Trophoblast cell (in vitro differentiated cells and primary cell): ENCODE data around the gene HOXD1.
A peak's percentile ranks its signal among the peaks of the same experiment; 100 is the strongest.

Experiments used
- DNase-seq, 2 donors: peaks; one replicate each; pipeline ENCODE4 v3.0.0-alpha.2; 2016
- H2AFZ ChIP-seq: 2 replicates; pipeline ENCODE4 v1.6.1; 2013; ENCODE audit warnings: low read length, moderate library complexity, mild to moderate bottlenecking; ENCODE audit not compliant: insufficient read depth, poor library complexity
- H2AK5ac ChIP-seq: 2 replicates; pipeline ENCODE4 v1.6.1; 2013; ENCODE audit warnings: mild to moderate bottlenecking, low read length
- H2BK120ac ChIP-seq: 2 replicates; pipeline ENCODE4 v1.6.1; 2013; ENCODE audit warnings: low read length, mild to moderate bottlenecking, moderate library complexity; ENCODE audit not compliant: insufficient read depth, poor library complexity
- H2BK12ac ChIP-seq: 2 replicates; pipeline ENCODE4 v1.6.1; 2013; ENCODE audit warnings: mild to moderate bottlenecking, low read length, moderate library complexity
- H2BK5ac ChIP-seq: 2 replicates; pipeline ENCODE4 v1.6.1; 2013; ENCODE audit warnings: low read length, low read depth, moderate library complexity, mild to moderate bottlenecking; ENCODE audit not compliant: poor library complexity
- H3K14ac ChIP-seq: 2 replicates; pipeline ENCODE4 v1.6.1; 2013; ENCODE audit warnings: mild to moderate bottlenecking, low read length
- H3K18ac ChIP-seq: 2 replicates; pipeline ENCODE4 v1.6.1; 2013; ENCODE audit warnings: mild to moderate bottlenecking, low read length
- H3K23ac ChIP-seq: 2 replicates; pipeline ENCODE4 v1.6.1; 2013; ENCODE audit warnings: low read length
- H3K27ac ChIP-seq: 2 replicates; pipeline ENCODE4 v1.5.1; 2013; ENCODE audit warnings: low read depth, mild to moderate bottlenecking, inconsistent platforms, low read length, moderate library complexity
- H3K27me3 ChIP-seq: 2 replicates; pipeline ENCODE4 v1.6.1; 2013; ENCODE audit warnings: inconsistent platforms, mild to moderate bottlenecking, low read length, moderate library complexity; ENCODE audit not compliant: insufficient read depth
- H3K36me3 ChIP-seq, 2 experiments: 1 replicate in 1 of 2; 2 replicates in 1 of 2; pipeline ENCODE4 v1.6.1; 2013; ENCODE audit warnings: low read length in 2 of 2, mild to moderate bottlenecking in 2 of 2, moderate library complexity in 1 of 2; ENCODE audit not compliant: insufficient read depth in 2 of 2, control insufficient read depth in 1 of 2
- H3K4ac ChIP-seq: 2 replicates; pipeline ENCODE4 v1.6.1; 2013; ENCODE audit warnings: low read depth, mild to moderate bottlenecking, low read length, moderate library complexity
- H3K4me1 ChIP-seq, 2 experiments: 1 replicate in 1 of 2; 2 replicates in 1 of 2; pipeline ENCODE4 v1.6.1; 2013; ENCODE audit warnings: low read length in 2 of 2, mild to moderate bottlenecking in 2 of 2, moderate library complexity in 1 of 2; ENCODE audit not compliant: insufficient read depth in 2 of 2, control insufficient read depth in 1 of 2
- H3K4me2 ChIP-seq: 2 replicates; pipeline ENCODE4 v1.6.1; 2013; ENCODE audit warnings: inconsistent platforms, mild to moderate bottlenecking, low read length, moderate library complexity
- H3K4me3 ChIP-seq: 2 replicates; pipeline ENCODE4 v1.5.1; 2013; ENCODE audit warnings: mild to moderate bottlenecking, low read depth, low read length, inconsistent platforms
- H3K79me1 ChIP-seq: one replicate; pipeline ENCODE4 v1.6.1; 2013; ENCODE audit warnings: low read length
- H3K79me2 ChIP-seq: 2 replicates; pipeline ENCODE4 v1.6.1; 2013; ENCODE audit warnings: low read length, mild to moderate bottlenecking; ENCODE audit not compliant: control insufficient read depth, insufficient read depth, poor library complexity
- H3K9ac ChIP-seq: 2 replicates; pipeline ENCODE4 v1.6.1; 2013; ENCODE audit warnings: mild to moderate bottlenecking, low read length
- H3K9me3 ChIP-seq: 2 replicates; pipeline ENCODE4 v1.6.1; 2013; ENCODE audit warnings: low read depth, mild to moderate bottlenecking, control low read depth, inconsistent platforms, low read length; ENCODE audit not compliant: insufficient read depth
- H4K12ac ChIP-seq: 2 replicates; pipeline ENCODE4 v1.6.1; 2013; ENCODE audit warnings: low read depth, mild to moderate bottlenecking, low read length, moderate library complexity
- H4K8ac ChIP-seq: 2 replicates; pipeline ENCODE4 v1.6.1; 2013; ENCODE audit warnings: low read depth, mild to moderate bottlenecking, low read length, moderate library complexity
- H4K91ac ChIP-seq: one replicate; pipeline ENCODE4 v1.6.1; 2013; ENCODE audit warnings: low read depth, mild to moderate bottlenecking, low read length, moderate library complexity
- WGBS: extraction: QIAGEN DNeasy Blood & Tissue Kit; methylation state at CpG from one replicate; pipeline ENCODE4 v1.1.7; 2013; ENCODE audit warnings: missing lambda C conversion rate; ENCODE audit not compliant: insufficient read length, insufficient coverage; ENCODE audit errors: extremely low coverage; 5-methylcytosine and 5-hydroxymethylcytosine counted together

Gene HOXD1

GRCh38 chr2:176159663-176160250, 28.7 kb upstream of the HOXD1 start:
- no peak for DNase-seq
- Histone ChIP-seq H3K9ac (no peak overlapping the region), H3K14ac (no peak overlapping the region), H4K91ac (no peak overlapping the region), H2AK5ac (no peak overlapping the region), H2BK5ac (no peak overlapping the region), H2AFZ (no peak overlapping the region), H3K79me2 (no peaks in the 10 kb centered on the region), H3K4me2 (peak overlapping the region; percentile 7), H3K4me1 (peaks cover 0 to 8% of the 10 kb centered on the region in 2 experiments), H3K4me3 (no peak overlapping the region), H3K79me1 (no peaks in the 10 kb centered on the region), H3K23ac (no peak overlapping the region), H3K27ac (no peak overlapping the region), H3K9me3 (peaks cover 27% of the 10 kb centered on the region), H3K4ac (no peak overlapping the region), H4K8ac (no peak overlapping the region), H3K18ac (no peak overlapping the region), H3K27me3 (peaks cover 96% of the 10 kb centered on the region), H2BK120ac (no peak overlapping the region), H4K12ac (no peak overlapping the region), H2BK12ac (no peak overlapping the region), H3K36me3 (no peaks in the 10 kb centered on the region)
- no CpG with 5 or more reads among the region's 44 CpGs for WGBS

DNA sequence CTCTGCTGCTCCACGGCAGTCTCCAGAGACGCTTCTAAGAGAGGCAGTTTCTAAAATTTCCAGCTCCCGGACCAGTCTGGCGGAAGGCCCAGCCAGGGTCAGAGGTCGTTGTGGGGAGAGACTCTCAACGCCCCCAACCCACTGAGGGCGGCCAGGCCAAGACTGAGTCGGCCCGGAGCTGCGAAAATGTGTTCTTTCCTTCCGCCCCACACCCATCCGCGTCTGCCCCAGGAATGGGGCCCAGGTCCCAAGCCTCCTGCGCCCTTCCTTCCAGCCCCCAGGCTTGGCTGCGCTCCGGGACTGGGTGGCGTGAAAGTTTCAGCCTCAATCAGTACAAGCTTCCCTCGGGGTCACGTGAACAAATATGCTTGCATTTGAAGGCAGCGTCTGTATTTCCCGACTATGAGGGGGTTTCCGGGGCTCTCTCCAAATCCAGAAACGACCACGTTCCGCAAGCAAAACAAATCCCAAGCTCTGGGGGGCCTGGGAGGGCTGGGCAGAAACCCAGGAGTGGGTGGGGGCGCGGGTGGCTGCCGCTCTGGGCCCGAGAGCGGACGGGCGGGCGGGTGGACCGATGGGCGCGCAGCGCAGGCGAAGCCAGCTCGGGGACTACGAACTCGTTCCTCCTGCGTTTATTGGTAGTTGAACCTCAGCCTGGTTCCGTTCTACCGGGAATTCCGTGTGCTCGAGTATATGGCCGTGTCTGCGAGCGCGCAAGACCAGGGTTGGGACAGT, 28.1 kb upstream of the HOXD1 start:
- Histone ChIP-seq H3K9ac (no peak overlapping the region), H3K79me2 (no peaks in the 10 kb centered on the region), H3K23ac (no peak overlapping the region)

DNA sequence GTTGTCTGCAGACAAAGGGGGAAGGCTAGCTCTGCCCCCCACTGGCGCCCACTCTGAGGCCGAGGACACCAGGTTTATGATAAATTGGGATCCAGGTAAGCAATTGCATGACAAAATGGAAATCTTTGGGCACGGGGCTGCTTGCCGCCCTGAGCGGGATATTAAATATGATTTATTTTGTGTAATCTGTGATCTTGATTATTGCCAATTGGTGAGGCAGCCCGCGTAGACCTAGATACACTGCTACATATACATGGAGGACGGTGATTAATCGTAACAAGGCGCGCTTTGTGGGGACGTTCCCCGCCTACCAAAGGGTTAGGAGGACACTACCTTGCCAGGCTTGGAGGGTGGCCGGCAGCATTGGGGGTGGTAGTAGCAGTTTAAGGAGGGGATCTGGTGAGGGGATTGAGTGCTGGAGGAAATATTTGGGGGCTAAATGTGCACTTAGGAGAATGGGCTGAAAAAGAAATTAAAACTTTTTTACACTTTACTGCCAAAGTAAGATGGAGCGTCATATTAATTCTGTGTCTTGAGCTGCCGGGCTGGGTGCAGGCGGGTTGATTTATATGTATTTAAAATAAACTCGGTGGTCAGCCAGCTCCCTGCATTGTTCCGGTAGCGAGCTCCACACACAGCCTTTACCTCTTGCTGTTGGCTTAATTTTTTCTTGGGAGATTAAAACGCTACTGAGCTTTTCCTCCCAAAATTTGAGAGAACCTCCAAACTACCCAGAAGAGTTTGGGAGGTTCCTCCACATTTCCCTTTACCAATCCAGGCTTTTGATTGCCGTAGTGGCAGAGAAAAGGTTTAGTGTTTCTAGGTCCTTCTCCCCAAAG, 27.3 kb upstream of the HOXD1 start:
- Histone ChIP-seq H2AFZ (no peak overlapping the region), H3K9me3 (peaks cover 29% of the 10 kb centered on the region), H3K4ac (no peak overlapping the region), H3K14ac (no peak overlapping the region), H3K18ac (no peak overlapping the region), H2BK120ac (no peak overlapping the region), H3K23ac (no peak overlapping the region), H3K4me1 (peaks cover 0 to 8% of the 10 kb centered on the region in 2 experiments), H4K8ac (no peak overlapping the region), H2BK5ac (no peak overlapping the region), H3K79me1 (no peaks in the 10 kb centered on the region), H4K12ac (no peak overlapping the region), H4K91ac (no peak overlapping the region), H3K27me3 (peaks cover 98% of the 10 kb centered on the region), H3K4me3 (no peak overlapping the region), H3K9ac (no peak overlapping the region), H3K36me3 (no peaks in the 10 kb centered on the region), H3K4me2 (no peak overlapping the region), H2BK12ac (no peak overlapping the region), H3K27ac (no peak overlapping the region), H3K79me2 (no peaks in the 10 kb centered on the region), H2AK5ac (no peak overlapping the region)
- no CpG with 5 or more reads among the region's 22 CpGs for WGBS
- DNase-seq, result no peak

More for the DNA sequence above, 28.1 kb upstream of the HOXD1 start:
- Histone ChIP-seq H3K9me3 (peaks cover 28% of the 10 kb centered on the region), H2BK5ac (no peak overlapping the region), H3K36me3 (no peaks in the 10 kb centered on the region), H3K4ac (no peak overlapping the region), H2AK5ac (no peak overlapping the region), H3K4me1 (peaks cover 0 to 8% of the 10 kb centered on the region in 2 experiments), H2BK120ac (no peak overlapping the region), H3K18ac (no peak overlapping the region), H4K91ac (no peak overlapping the region), H3K27me3 (peaks cover 97% of the 10 kb centered on the region), H3K4me2 (peak overlapping the region; percentile 7), H2BK12ac (no peak overlapping the region), H3K79me1 (no peaks in the 10 kb centered on the region), H3K14ac (no peak overlapping the region), H3K27ac (no peak overlapping the region), H3K4me3 (no peak overlapping the region), H2AFZ (no peak overlapping the region), H4K12ac (no peak overlapping the region), H4K8ac (no peak overlapping the region)
- no peak for DNase-seq
- no CpG with 5 or more reads among the region's 50 CpGs for WGBS

DNA sequence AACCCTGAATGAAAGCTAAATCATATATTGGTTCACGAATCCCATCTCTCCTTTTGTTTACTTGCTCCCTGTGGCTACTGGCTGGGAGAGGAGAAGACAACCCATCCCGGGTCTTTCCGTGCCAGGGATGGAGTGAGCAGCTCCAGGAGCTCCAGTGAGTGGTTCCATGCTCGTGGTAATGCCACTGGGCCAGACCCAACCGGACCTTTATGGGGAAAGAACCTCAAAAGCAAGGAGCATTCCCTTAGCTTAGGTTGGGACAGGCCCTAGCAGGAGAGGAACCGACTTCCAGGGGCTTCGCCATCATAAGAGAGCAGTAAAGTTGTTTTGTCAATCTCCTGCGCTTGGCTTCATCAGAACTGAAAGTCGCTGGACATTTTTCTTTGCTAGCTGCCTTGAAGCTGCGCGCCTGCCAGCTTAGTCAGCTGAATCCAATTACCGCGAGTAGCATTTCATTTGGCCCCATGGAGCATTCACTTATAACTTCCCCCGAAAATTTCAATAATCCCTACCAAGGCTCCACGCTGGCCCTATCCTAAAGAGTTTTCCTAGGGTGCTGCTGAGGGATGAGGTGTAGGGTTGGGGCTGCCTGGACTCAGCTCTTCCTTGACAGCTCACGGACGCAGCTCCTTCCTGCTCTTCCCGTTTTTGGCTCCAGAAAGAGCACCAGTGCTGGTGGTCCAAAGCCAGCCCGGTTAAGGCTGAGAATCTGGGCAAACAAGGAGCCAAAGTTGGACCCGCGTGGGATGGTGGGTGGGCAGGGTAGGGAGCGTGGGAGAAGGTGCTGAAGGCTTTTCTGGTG, 26.4 kb upstream of the HOXD1 start:
- no CpG with 5 or more reads among the region's 22 CpGs for WGBS
- no peaks in the 10 kb centered on the region for H3K79me1 ChIP-seq

More for the DNA sequence above, 26.4 kb upstream of the HOXD1 start:
- H3K9ac ChIP-seq, result no peak overlapping the region
- H3K9me3 ChIP-seq, result peaks cover 29% of the 10 kb centered on the region
- no peak overlapping the region for H4K8ac ChIP-seq
- H3K23ac ChIP-seq, result no peak overlapping the region
- no peak overlapping the region for H2BK120ac ChIP-seq
- no peak overlapping the region for H3K4me2 ChIP-seq
- no peak overlapping the region for H3K4ac ChIP-seq
- peaks cover 0 to 8% of the 10 kb centered on the region in 2 experiments for H3K4me1 ChIP-seq
- H2AK5ac ChIP-seq, result no peak overlapping the region
- H3K18ac ChIP-seq, result no peak overlapping the region
- peaks cover 92% of the 10 kb centered on the region for H3K27me3 ChIP-seq
- H4K91ac ChIP-seq, result no peak overlapping the region
- H4K12ac ChIP-seq, result no peak overlapping the region
- no peak overlapping the region for H3K14ac ChIP-seq
- no peak overlapping the region for H2BK5ac ChIP-seq
- no peaks in the 10 kb centered on the region for H3K79me2 ChIP-seq
- H2BK12ac ChIP-seq, result no peak overlapping the region
- no peak for DNase-seq
- no peak overlapping the region for H2AFZ ChIP-seq
- H3K36me3 ChIP-seq, result no peaks in the 10 kb centered on the region
- H3K4me3 ChIP-seq, result no peak overlapping the region
- H3K27ac ChIP-seq, result no peak overlapping the region
